Measurements from ENCODE around the gene TSPAN13. TPM values are rescaled to one million over a fixed set of nuclear protein-coding genes. Genes with fewer than 3 reads are reported as not detected.

The TSPAN13 gene
- total RNA-seq, 2 donors from 2014 or later, result 34.9 to 51.2 TPM

DNA sequence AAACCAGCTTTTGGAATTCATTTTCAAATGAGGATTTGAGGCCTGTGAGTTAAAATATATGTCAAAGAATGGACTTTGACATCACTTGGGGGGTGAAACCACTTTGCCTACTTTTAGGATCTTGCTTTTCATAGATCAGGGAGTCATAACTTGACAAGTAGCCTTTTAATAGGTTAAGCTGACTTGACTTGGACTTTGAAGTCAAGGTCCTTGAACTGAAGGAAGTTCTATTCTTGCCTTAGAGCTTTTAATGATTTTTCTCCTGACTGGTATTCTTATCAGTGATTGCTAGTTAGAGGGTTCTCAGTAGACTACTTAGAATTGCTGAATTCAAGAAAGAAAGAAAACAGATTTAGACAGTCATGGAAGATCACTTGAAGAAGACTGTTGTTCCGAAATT, 33.6 kb downstream of the TSPAN13 start:
- no peaks in the 10 kb centered on the region for H3K4me1 ChIP-seq (ENCODE audit: control insufficient read depth, insufficient read depth, low read length)
- DNase-seq, result no peak
- Mint-ChIP-seq H3K27me3 (ENCODE audit: insufficient read depth) (no peaks in the 10 kb centered on the region), H3K27ac (no peak overlapping the region), H3K4me1 (peaks cover 4% of the 10 kb centered on the region), H3K36me3 (ENCODE audit: low read depth) (peaks cover 2% of the 10 kb centered on the region), H3K4me3 (no peak overlapping the region), H3K9me3 (peaks cover 2% of the 10 kb centered on the region)
- WGBS, 2 experiments (ENCODE audit: insufficient coverage in 1 of 2, insufficient read length in 1 of 2), result 95 to 100% methylated on average over 1 of the region's 1 CpG
- H3K27ac ChIP-seq (ENCODE audit: low read depth, low read length), result no peak overlapping the region
- no peak overlapping the region for H3K9ac ChIP-seq (ENCODE audit: extremely low read depth, low read length, poor library complexity, severe bottlenecking)
- TF ChIP-seq CTCF (conservative IDR thresholded peaks at IDR 0.05), result no peak
- H3K4me3 ChIP-seq (ENCODE audit: low read length), result no peak overlapping the region
- H3K27me3 ChIP-seq (ENCODE audit: control insufficient read depth, insufficient read depth, low read length, poor library complexity, severe bottlenecking), result no peaks in the 10 kb centered on the region
- H3K36me3 ChIP-seq (ENCODE audit: control insufficient read depth, insufficient read depth, low read length), result peaks cover 18% of the 10 kb centered on the region
- no peaks in the 10 kb centered on the region for H3K9me3 ChIP-seq (ENCODE audit: control insufficient read depth, low read length)

GRCh38 chr7:16791071-16791470, 37.5 kb downstream of the TSPAN13 start:
- H3K36me3 ChIP-seq (ENCODE audit: control insufficient read depth, insufficient read depth, low read length), result peaks cover 10% of the 10 kb centered on the region
- Mint-ChIP-seq H3K4me1 (no peaks in the 10 kb centered on the region), H3K27me3 (ENCODE audit: insufficient read depth) (no peaks in the 10 kb centered on the region), H3K4me3 (no peak overlapping the region), H3K36me3 (ENCODE audit: low read depth) (peaks cover 2% of the 10 kb centered on the region), H3K27ac (no peak overlapping the region), H3K9me3 (peaks cover 2% of the 10 kb centered on the region)
- no peak for TF ChIP-seq CTCF (conservative IDR thresholded peaks at IDR 0.05)
- 91 to 100% methylated on average over 1 of the region's 1 CpG for WGBS, 2 experiments (ENCODE audit: insufficient coverage in 1 of 2, insufficient read length in 1 of 2)
- H3K4me1 ChIP-seq (ENCODE audit: control insufficient read depth, insufficient read depth, low read length), result no peaks in the 10 kb centered on the region
- no peak overlapping the region for H3K27ac ChIP-seq (ENCODE audit: low read depth, low read length)
- no peaks in the 10 kb centered on the region for H3K9me3 ChIP-seq (ENCODE audit: control insufficient read depth, low read length)
- DNase-seq, result no peak
- H3K4me3 ChIP-seq (ENCODE audit: low read length), result no peak overlapping the region
- no peak overlapping the region for H3K9ac ChIP-seq (ENCODE audit: extremely low read depth, low read length, poor library complexity, severe bottlenecking)
- no peaks in the 10 kb centered on the region for H3K27me3 ChIP-seq (ENCODE audit: control insufficient read depth, insufficient read depth, low read length, poor library complexity, severe bottlenecking)

GRCh38 chr7:16791905-16792698, 38.5 kb downstream of the TSPAN13 start:
- no peak for DNase-seq
- Mint-ChIP-seq H3K9me3 (peaks cover 2% of the 10 kb centered on the region), H3K27ac (no peak overlapping the region), H3K4me3 (no peak overlapping the region), H3K4me1 (no peaks in the 10 kb centered on the region), H3K36me3 (ENCODE audit: low read depth) (peaks cover 2% of the 10 kb centered on the region), H3K27me3 (ENCODE audit: insufficient read depth) (no peaks in the 10 kb centered on the region)
- H3K9me3 ChIP-seq (ENCODE audit: control insufficient read depth, low read length), result no peaks in the 10 kb centered on the region
- no peak overlapping the region for H3K4me3 ChIP-seq (ENCODE audit: low read length)
- no peak overlapping the region for H3K9ac ChIP-seq (ENCODE audit: extremely low read depth, low read length, poor library complexity, severe bottlenecking)
- no peaks in the 10 kb centered on the region for H3K27me3 ChIP-seq (ENCODE audit: control insufficient read depth, insufficient read depth, low read length, poor library complexity, severe bottlenecking)
- WGBS, 2 experiments (ENCODE audit: insufficient coverage in 1 of 2, insufficient read length in 1 of 2), result 84 to 94% methylated on average over 3 to 5 of the region's 5 CpGs
- no peak for TF ChIP-seq CTCF (conservative IDR thresholded peaks at IDR 0.05)
- H3K27ac ChIP-seq (ENCODE audit: low read depth, low read length), result no peak overlapping the region
- peaks cover 10% of the 10 kb centered on the region for H3K36me3 ChIP-seq (ENCODE audit: control insufficient read depth, insufficient read depth, low read length)
- no peaks in the 10 kb centered on the region for H3K4me1 ChIP-seq (ENCODE audit: control insufficient read depth, insufficient read depth, low read length)
